Mesenchymal stem cell (in vitro differentiated cells and primary cell): ENCODE results near the gene CEP128.

Experiments used
- DNase-seq: peaks from one replicate; pipeline ENCODE4 v3.0.0-alpha.2; 2013
- H2AFZ ChIP-seq: one replicate; pipeline ENCODE4 v1.6.1; 2013; ENCODE audit warnings: low read depth, mild to moderate bottlenecking, control low read depth, inconsistent platforms, low read length, moderate library complexity
- H2AK5ac ChIP-seq: 2 replicates; pipeline ENCODE4 v1.6.1; 2013; ENCODE audit warnings: low read length, moderate library complexity, mild to moderate bottlenecking, inconsistent platforms; ENCODE audit not compliant: severe bottlenecking
- H2BK120ac ChIP-seq: one replicate; pipeline ENCODE4 v1.6.1; 2013; ENCODE audit warnings: low read depth, mild to moderate bottlenecking, inconsistent platforms, low read length, moderate library complexity
- H2BK12ac ChIP-seq, 2 experiments: one replicate each; pipeline ENCODE4 v1.6.1; 2013; ENCODE audit warnings: inconsistent platforms in 2 of 2, low read length in 2 of 2, mild to moderate bottlenecking in 2 of 2, moderate library complexity in 2 of 2, control low read depth in 1 of 2
- H2BK15ac ChIP-seq: one replicate; pipeline ENCODE4 v1.6.1; 2013; ENCODE audit warnings: mild to moderate bottlenecking, low read depth, inconsistent platforms; ENCODE audit not compliant: poor library complexity, severe bottlenecking
- H2BK5ac ChIP-seq: 2 replicates; pipeline ENCODE4 v1.6.1; 2013; ENCODE audit warnings: low read depth, mild to moderate bottlenecking, low read length, control low read depth, inconsistent platforms; ENCODE audit not compliant: poor library complexity, severe bottlenecking
- H3K14ac ChIP-seq, 2 experiments: one replicate each; pipeline ENCODE4 v1.6.1; 2013; ENCODE audit warnings: inconsistent platforms in 2 of 2, low read length in 2 of 2, control low read depth in 1 of 2, mild to moderate bottlenecking in 1 of 2, moderate library complexity in 1 of 2
- H3K18ac ChIP-seq, 2 experiments: one replicate each; pipeline ENCODE4 v1.6.1; 2013; ENCODE audit warnings: inconsistent platforms in 2 of 2, low read length in 2 of 2, control low read depth in 1 of 2, low read depth in 1 of 2, mild to moderate bottlenecking in 1 of 2
- H3K23ac ChIP-seq, 2 experiments: one replicate each; pipeline ENCODE4 v1.6.1; 2013; ENCODE audit warnings: inconsistent platforms in 2 of 2, low read length in 2 of 2, mild to moderate bottlenecking in 2 of 2, moderate library complexity in 2 of 2, control low read depth in 1 of 2
- H3K27ac ChIP-seq: 2 replicates; pipeline ENCODE4 v1.5.1; 2013; ENCODE audit warnings: mild to moderate bottlenecking, moderate library complexity, low read length, control low read depth, inconsistent platforms; ENCODE audit not compliant: poor library complexity, severe bottlenecking
- H3K27me3 ChIP-seq, 2 experiments: 2 replicates each; pipeline versions ENCODE4 v1.6.1 to v1.7.0; 2013; ENCODE audit warnings: low read length in 2 of 2, mild to moderate bottlenecking in 2 of 2, moderate library complexity in 2 of 2, control low read depth in 1 of 2, inconsistent platforms in 1 of 2; ENCODE audit not compliant: control insufficient read depth in 1 of 2, insufficient read depth in 1 of 2
- H3K36me3 ChIP-seq, 2 experiments: 2 replicates each; pipeline versions ENCODE4 v1.6.1 to v1.7.0; 2013; ENCODE audit warnings: low read length in 2 of 2, control low read depth in 1 of 2, inconsistent platforms in 1 of 2, low read depth in 1 of 2, mild to moderate bottlenecking in 1 of 2; ENCODE audit not compliant: insufficient read depth in 2 of 2, control insufficient read depth in 1 of 2
- H3K4ac ChIP-seq, 2 experiments: one replicate each; pipeline ENCODE4 v1.6.1; 2013; ENCODE audit warnings: inconsistent platforms in 2 of 2, low read length in 2 of 2, mild to moderate bottlenecking in 2 of 2, moderate library complexity in 2 of 2, control low read depth in 1 of 2, low read depth in 1 of 2
- H3K4me1 ChIP-seq: 2 replicates; pipeline ENCODE4 v1.6.1; 2013; ENCODE audit warnings: low read depth, low read length, control low read depth; ENCODE audit not compliant: control insufficient read depth, insufficient read depth
- H3K4me2 ChIP-seq: 2 replicates; pipeline ENCODE4 v1.6.1; 2013; ENCODE audit warnings: low read length, mild to moderate bottlenecking, inconsistent platforms; ENCODE audit not compliant: poor library complexity, severe bottlenecking
- H3K4me3 ChIP-seq, 2 experiments: 2 replicates each; pipeline versions ENCODE4 v1.5.1 to v1.7.0; 2013; ENCODE audit warnings: low read length in 2 of 2, mild to moderate bottlenecking in 2 of 2, control low read depth in 1 of 2, low read depth in 1 of 2; ENCODE audit not compliant: insufficient read depth in 1 of 2
- H3K79me1 ChIP-seq: replicated peaks from 2 replicates; pipeline ENCODE4 v1.6.1; 2013; ENCODE audit warnings: mild to moderate bottlenecking, control low read depth, low read length, inconsistent platforms; ENCODE audit not compliant: poor library complexity, severe bottlenecking
- H3K9ac ChIP-seq: 2 replicates; pipeline ENCODE4 v1.7.0; 2013; ENCODE audit warnings: mild to moderate bottlenecking, low read length, moderate library complexity
- H3K9me3 ChIP-seq: 2 replicates; pipeline ENCODE4 v1.7.0; 2013; ENCODE audit warnings: mild to moderate bottlenecking, low read length; ENCODE audit not compliant: control insufficient read depth
- H4K8ac ChIP-seq: one replicate; pipeline ENCODE4 v1.6.1; 2013; ENCODE audit warnings: inconsistent platforms, mild to moderate bottlenecking, low read length, moderate library complexity
- H4K91ac ChIP-seq: one replicate; pipeline ENCODE4 v1.6.1; 2013; ENCODE audit warnings: mild to moderate bottlenecking, low read length, inconsistent platforms
- WGBS: methylation state at CpG from one replicate; pipeline ENCODE4 v1.1.7; 2013; ENCODE audit warnings: mixed read lengths; 5-methylcytosine and 5-hydroxymethylcytosine counted together

CEP128 gene

GRCh38 chr14:80751285-80751684 lies 190.3 kb downstream of the CEP128 start:
- no peaks in the 10 kb centered on the region for H3K4me1 ChIP-seq
- H3K4ac ChIP-seq: no peak overlapping the region
- no peak overlapping the region for H3K4me3 ChIP-seq
- H3K27me3 ChIP-seq: no peaks in the 10 kb centered on the region
- H3K4me2 ChIP-seq: no peak overlapping the region
- H3K9me3 ChIP-seq: no peaks in the 10 kb centered on the region
- H3K79me1 ChIP-seq: no peaks in the 10 kb centered on the region
- H2BK5ac ChIP-seq: no peak overlapping the region
- H3K14ac ChIP-seq: no peak overlapping the region
- WGBS: 100% methylated on average over 1 of the region's 1 CpG
- no peak overlapping the region for H2BK15ac ChIP-seq
- DNase-seq: no peak
- no peak overlapping the region for H4K8ac ChIP-seq
- no peak overlapping the region for H3K27ac ChIP-seq
- H3K18ac ChIP-seq: no peak overlapping the region
- H2BK12ac ChIP-seq: no peak overlapping the region
- no peak overlapping the region for H4K91ac ChIP-seq
- no peak overlapping the region for H2BK120ac ChIP-seq
- no peaks in the 10 kb centered on the region for H3K36me3 ChIP-seq
- H3K23ac ChIP-seq: no peak overlapping the region
- H2AK5ac ChIP-seq: no peak overlapping the region
- H2AFZ ChIP-seq: no peak overlapping the region
- no peak overlapping the region for H3K9ac ChIP-seq

- Histone ChIP-seq H3K18ac (no peak overlapping the region), H4K91ac (no peak overlapping the region), H2BK120ac (no peak overlapping the region), H3K4me1 (no peaks in the 10 kb centered on the region), H3K9me3 (no peaks in the 10 kb centered on the region), H3K79me1 (peaks cover 1% of the 10 kb centered on the region), H3K36me3 (no peaks in the 10 kb centered on the region), H2AK5ac (no peak overlapping the region), H2BK5ac (no peak overlapping the region), H3K4me2 (no peak overlapping the region), H3K4me3 (no peak overlapping the region), H3K14ac (no peak overlapping the region), H2AFZ (no peak overlapping the region), H3K23ac (no peak overlapping the region), H3K27me3 (no peaks in the 10 kb centered on the region), H3K27ac (no peak overlapping the region), H2BK12ac (no peak overlapping the region), H3K4ac (no peak overlapping the region), H3K9ac (no peak overlapping the region), H2BK15ac (no peak overlapping the region), H4K8ac (no peak overlapping the region)
- WGBS: 50% methylated on average over 1 of the region's 1 CpG
- DNase-seq: no peak
Measured at GRCh38 chr14:80726211-80726610, 215.3 kb downstream of the CEP128 start.

GRCh38 chr14:80718940-80719339 lies 222.6 kb downstream of the CEP128 start:
- no peak overlapping the region for H2BK12ac ChIP-seq
- no peak overlapping the region for H3K4me3 ChIP-seq
- H3K18ac ChIP-seq: no peak overlapping the region
- no peak overlapping the region for H3K27ac ChIP-seq
- H3K36me3 ChIP-seq: no peaks in the 10 kb centered on the region
- no peak overlapping the region for H2BK120ac ChIP-seq
- no peaks in the 10 kb centered on the region for H3K27me3 ChIP-seq
- no peak overlapping the region for H2AFZ ChIP-seq
- no peaks in the 10 kb centered on the region for H3K79me1 ChIP-seq
- H3K14ac ChIP-seq: no peak overlapping the region
- no peak overlapping the region for H3K4me2 ChIP-seq
- H4K8ac ChIP-seq: no peak overlapping the region
- H4K91ac ChIP-seq: no peak overlapping the region
- no peak overlapping the region for H2BK15ac ChIP-seq
- DNase-seq: no peak
- no peak overlapping the region for H2AK5ac ChIP-seq
- no peaks in the 10 kb centered on the region for H3K9me3 ChIP-seq
- H3K9ac ChIP-seq: no peak overlapping the region
- WGBS: 86% methylated on average over 1 of the region's 1 CpG
- H3K4ac ChIP-seq: no peak overlapping the region
- H3K23ac ChIP-seq: no peak overlapping the region
- no peaks in the 10 kb centered on the region for H3K4me1 ChIP-seq
- no peak overlapping the region for H2BK5ac ChIP-seq

GRCh38 chr14:80714474-80714873 lies 227.1 kb downstream of the CEP128 start:
- Histone ChIP-seq H3K4me1 (no peaks in the 10 kb centered on the region), H3K9ac (no peak overlapping the region), H2BK15ac (no peak overlapping the region), H4K91ac (no peak overlapping the region), H4K8ac (no peak overlapping the region), H3K4me3 (no peak overlapping the region), H3K4me2 (no peak overlapping the region), H3K36me3 (no peaks in the 10 kb centered on the region), H3K14ac (no peak overlapping the region), H2BK120ac (no peak overlapping the region), H2BK5ac (no peak overlapping the region), H3K27ac (no peak overlapping the region), H3K27me3 (no peaks in the 10 kb centered on the region), H2AK5ac (no peak overlapping the region), H2BK12ac (no peak overlapping the region), H3K79me1 (no peaks in the 10 kb centered on the region), H2AFZ (no peak overlapping the region), H3K4ac (no peak overlapping the region), H3K23ac (no peak overlapping the region), H3K18ac (no peak overlapping the region), H3K9me3 (no peaks in the 10 kb centered on the region)
- WGBS: 99% methylated on average over 4 of the region's 4 CpGs
- no peak for DNase-seq
